ENCODE data around the gene PSMD2.
"Not testable (repeated sequence)": the region's sequence is repeated elsewhere in the genome, so short reads cannot be mapped to it uniquely, and the experiment has no call there.

PSMD2 gene

DNA sequence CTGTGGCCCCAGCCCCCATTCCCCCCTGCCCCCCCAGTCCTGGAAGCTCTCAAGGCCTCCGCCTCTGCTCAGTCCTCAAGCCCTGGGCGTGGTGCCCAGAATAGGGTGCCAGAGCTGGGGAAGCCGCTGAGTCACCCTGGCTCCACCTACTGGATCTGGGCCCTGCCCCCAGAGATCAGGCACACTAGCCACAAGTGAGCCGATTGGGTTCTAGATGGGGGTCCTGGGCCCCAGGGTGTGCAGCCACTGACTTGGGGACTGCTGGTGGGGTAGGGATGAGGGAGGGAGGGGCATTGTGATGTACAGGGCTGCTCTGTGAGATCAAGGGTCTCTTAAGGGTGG is 21.0 kb downstream of the PSMD2 start:
- peak; percentile 61 for DNase-seq

DNA sequence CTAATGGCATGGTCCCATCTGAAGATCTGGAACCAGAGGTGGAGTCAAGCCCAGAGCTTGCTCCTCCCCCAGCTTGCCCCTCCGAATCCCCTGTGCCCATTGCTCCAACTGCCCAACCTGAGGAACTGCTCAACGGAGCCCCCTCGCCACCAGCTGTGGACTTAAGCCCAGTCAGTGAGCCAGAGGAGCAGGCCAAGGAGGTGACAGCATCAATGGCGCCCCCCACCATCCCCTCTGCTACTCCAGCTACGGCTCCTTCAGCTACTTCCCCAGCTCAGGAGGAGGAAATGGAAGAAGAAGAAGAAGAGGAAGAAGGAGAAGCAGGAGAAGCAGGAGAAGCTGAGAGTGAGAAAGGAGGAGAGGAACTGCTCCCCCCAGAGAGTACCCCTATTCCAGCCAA is 22.6 kb downstream of the PSMD2 start:
- no peak for DNase-seq

DNA sequence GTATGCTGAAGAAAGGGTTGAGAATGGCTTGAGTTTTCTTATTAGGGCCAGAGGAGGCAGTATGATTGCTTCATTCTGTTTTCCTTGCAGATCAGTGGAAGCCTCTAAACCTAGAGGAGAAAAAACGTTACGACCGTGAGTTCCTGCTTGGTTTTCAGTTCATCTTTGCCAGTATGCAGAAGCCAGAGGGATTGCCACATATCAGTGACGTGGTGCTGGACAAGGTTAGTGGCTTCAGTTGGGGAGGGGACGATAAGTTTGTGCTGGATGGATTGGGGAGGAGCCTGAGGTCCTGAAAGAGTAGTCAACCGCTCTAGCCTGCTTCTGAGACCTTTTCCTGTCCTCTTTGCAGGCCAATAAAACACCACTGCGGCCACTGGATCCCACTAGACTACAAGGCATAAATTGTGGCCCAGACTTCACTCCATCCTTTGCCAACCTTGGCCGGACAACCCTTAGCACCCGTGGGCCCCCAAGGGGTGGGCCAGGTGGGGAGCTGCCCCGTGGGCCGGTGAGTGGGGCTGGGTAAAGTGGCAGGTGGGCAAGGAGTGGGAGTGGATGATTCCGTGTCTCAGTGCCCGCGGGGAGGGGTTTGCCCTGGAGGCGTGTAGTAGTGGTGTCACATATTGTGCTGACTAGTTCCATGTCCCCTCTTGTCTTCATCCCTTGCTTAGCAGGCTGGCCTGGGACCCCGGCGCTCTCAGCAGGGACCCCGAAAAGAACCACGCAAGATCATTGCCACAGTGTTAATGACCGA is 23.9 kb downstream of the PSMD2 start:
- no peak for DNase-seq

DNA sequence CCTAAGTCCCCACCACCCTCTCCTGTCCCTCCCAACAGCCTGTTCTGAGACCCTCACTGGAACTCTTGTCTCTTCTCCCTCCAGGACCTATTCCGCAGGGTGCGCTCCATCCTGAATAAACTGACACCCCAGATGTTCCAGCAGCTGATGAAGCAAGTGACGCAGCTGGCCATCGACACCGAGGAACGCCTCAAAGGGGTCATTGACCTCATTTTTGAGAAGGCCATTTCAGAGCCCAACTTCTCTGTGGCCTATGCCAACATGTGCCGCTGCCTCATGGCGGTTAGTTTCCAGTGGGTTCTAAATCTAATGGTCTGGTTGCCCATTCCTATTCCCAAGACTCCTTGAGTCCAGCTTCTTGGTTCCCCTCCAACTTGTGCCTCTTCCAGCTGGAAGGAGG is 24.7 kb downstream of the PSMD2 start:
- DNase-seq = no peak

DNA sequence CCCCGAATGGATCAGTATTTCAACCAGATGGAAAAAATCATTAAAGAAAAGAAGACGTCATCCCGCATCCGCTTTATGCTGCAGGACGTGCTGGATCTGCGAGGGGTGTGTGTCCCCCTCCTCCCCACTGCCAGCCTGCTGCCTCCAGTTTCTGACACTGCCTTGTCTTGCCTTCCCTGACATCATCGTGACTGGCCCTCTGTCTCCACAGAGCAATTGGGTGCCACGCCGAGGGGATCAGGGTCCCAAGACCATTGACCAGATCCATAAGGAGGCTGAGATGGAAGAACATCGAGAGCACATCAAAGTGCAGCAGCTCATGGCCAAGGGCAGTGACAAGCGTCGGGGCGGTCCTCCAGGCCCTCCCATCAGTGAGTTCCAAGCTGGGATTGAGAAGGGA is 26.2 kb downstream of the PSMD2 start:
- no peak for DNase-seq

DNA sequence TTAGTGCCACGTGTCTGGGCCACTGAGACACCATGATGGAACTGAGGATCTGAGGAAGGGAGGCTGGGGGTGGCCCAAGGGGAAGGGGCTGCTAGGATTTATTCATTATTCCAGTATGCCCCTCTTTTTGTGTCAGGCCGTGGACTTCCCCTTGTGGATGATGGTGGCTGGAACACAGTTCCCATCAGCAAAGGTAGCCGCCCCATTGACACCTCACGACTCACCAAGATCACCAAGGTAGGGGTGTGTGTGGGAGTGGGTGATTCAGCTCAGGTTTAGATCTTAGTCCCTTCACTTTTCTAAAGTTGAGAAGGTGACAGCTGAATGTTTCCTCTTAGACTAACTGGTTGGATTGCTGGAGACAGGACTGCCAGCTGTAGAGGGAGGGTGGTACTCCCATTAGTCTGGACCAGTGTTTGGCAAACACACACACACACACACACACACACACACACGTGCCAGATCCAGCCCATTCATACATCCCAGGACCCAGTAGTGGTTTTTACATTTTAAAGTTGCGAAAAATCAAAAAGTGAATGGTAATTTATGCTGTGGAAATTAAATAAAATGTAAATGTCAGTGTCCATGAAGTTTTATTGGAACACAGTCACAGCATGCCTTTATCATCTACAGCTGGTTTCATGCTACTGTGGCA is 26.8 kb downstream of the PSMD2 start:
- peak; percentile 66 for DNase-seq

DNA sequence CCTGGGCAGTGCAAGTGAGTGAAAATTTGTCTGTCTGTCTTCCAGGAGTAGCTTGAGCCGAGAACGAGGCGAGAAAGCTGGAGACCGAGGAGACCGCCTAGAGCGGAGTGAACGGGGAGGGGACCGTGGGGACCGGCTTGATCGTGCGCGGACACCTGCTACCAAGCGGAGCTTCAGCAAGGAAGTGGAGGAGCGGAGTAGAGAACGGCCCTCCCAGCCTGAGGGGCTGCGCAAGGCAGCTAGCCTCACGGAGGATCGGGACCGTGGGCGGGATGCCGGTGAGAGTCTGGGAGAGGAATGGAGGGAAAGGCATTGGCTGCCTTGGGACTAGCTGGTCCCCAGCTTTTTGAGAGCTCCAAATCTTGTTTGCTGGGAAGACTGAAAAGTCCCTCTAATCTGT is 28.1 kb downstream of the PSMD2 start:
- no peak for DNase-seq

DNA sequence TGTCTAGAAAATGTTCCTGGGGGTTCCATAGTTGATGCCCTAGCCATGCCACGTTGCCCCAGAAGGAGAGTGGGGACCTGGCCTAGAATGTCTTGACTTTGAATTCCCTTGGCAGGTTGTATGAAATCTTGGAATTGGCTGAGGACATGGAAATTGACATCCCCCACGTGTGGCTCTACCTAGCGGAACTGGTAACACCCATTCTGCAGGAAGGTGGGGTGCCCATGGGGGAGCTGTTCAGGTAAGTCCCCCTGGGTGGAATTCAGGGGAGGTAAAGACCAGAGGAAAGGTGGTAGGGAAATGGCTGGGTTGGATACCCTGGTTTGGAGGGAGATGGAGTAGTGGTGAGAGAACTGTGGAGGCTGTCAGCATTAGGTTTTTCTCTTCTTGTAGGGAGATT is 29.5 kb downstream of the PSMD2 start:
- no peak for DNase-seq

DNA sequence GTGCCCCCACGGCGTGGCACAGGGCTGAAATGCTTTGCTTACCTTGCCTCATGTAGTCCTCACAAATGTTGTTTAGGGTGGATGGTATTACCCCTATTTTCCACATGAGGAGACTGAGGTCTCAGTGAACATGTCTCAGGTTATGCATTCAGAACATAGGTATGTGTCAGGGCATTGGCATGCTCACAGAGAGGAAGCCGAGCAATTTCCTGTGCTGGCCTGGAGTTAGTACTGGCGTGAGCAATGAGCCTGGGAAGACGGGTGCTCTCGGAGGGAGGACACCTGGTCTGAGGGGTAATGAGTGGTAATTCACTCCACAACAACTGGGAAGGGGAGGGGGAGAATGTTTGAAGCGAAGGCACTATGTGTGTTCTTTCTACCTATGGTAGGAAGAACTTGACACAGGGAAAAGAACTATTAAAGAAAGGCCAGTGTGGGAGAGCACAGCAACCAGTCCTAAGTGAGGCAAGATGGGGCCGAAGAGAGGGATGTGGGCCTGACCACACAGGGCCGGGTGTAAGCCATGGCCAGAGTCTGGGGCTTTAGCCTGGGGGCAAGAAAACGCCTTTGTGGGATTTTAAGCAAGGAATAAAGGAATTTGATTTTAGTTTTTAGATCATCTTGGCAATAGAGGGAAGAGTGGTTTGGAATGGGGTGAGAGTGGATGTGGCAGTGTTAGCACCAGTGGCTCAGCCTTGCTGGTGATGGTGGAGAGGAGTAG is 33.5 kb downstream of the PSMD2 start:
- no peak for DNase-seq

DNA sequence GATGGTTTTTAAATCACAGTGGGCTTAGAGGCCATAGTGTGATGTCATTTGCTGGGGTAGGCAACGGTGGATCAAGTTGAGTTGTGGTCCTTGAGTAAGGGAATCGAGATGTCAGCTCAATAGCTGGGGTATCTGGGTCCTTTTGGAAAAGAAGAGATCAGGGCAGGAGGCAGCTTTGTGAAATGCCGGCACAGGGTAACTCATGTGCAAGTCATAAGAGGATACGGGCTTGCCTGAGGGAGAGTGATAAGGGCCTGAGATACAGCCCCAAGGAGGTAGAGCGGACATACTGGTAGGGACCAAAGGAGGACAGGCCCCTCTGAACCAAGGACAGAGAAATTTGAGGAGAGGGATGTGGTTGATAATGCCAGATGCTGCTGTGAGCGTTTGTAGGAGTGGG is 34.1 kb downstream of the PSMD2 start:
- DNase-seq = no peak

DNA sequence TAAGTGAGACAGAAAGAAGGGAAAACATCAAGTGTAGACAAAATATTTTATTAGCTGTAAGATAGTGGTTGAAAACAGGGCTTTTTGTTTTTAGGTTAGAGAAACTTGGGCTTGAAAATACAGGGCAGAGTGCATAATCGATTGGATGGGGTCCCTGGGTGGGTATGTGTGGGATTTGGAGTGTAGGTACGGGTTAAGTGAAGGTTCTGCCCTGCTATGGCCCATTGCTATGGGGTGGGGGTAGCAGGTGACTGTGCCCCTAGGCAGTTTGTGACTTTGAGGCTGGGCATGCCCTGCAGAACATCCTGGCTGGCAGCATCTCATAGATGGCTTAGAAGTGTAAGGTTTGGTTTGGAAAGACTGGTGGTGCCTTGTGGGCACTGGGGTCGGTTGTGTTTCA is 34.7 kb downstream of the PSMD2 start:
- DNase-seq = no peak

DNA sequence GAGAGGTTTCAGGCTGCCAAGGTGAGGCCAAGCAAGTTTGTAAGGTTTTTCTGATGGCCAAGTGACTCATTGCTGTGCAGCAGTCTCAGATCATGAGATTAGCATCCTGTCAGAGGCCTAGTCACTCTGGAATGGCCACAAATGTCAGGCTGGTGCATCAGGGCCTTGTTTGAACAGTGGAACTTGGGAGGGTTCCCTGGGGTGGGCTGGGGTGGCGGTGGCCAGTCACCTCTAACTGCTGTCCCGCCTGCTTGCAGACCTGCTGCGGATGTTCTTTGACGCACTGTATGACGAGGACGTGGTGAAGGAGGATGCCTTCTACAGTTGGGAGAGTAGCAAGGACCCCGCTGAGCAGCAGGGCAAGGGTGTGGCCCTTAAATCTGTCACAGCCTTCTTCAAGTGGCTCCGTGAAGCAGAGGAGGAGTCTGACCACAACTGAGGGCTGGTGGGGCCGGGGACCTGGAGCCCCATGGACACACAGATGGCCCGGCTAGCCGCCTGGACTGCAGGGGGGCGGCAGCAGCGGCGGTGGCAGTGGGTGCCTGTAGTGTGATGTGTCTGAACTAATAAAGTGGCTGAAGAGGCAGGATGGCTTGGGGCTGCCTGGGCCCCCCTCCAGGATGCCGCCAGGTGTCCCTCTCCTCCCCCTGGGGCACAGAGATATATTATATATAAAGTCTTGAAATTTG is 35.6 kb downstream of the PSMD2 start:
- peak; percentile 42 for DNase-seq

DNA sequence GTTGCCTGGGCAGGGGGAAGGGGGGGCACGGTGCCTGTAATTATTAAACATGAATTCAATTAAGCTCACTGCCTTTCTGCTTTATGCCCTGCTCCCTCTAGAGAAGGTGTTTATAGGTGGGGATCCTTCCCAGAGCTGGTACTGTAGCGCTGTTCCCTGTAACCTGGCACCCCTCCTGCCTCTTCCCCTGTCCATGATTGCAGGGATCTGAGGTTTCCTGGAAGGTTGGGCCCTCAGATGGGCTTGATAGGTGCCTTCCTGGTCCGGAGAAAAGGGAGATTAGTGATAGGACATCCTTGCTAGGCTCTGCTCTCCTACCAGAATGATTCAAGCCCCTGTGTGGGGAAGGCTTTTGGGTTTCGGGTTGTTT is 36.2 kb downstream of the PSMD2 start:
- no peak for DNase-seq

DNA sequence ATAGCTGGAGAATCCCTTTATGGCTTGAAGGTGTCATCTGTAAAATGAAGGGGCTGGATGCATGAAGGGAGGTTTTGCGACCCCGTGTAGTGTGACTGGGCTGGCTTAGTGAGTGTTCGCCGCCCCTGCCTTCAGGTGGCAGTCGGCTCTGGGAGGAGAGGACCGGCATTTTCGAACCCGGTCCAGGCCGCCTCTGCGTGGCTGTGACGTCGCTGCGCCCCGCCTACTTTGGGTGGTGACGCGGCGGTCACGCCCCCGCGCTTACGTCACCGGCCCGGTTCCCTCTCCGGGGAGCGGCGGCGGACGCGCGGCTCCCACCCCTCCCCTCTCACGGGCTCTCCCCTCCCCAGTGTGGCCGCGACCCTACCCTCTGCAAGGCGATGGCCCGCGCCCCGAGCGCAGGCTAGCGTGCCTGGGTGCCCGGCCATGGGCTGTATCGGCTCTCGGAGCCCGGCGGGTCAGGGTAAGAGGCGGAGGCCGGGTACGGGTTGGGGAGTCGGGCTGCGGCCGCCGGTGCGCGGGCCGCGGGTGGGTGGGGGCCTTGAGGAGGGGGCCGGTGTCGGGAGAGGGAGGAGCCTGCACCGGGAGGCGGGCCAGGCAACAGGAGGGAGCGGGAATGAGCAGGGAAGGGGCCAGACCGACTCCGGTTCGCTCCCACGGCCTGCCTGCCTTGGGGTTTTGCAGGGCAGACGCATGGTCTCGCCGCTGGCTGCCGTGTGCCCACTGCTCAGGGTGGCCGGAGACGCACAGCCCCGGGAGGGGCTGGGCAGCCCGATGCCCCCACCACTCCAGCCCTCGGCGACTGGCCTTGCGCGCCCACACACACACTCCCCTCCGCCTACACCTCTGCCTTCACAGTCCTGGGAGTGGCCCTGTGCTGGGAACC is 36.9 kb downstream of the PSMD2 start:
- DNase-seq = peak; percentile 88

DNA sequence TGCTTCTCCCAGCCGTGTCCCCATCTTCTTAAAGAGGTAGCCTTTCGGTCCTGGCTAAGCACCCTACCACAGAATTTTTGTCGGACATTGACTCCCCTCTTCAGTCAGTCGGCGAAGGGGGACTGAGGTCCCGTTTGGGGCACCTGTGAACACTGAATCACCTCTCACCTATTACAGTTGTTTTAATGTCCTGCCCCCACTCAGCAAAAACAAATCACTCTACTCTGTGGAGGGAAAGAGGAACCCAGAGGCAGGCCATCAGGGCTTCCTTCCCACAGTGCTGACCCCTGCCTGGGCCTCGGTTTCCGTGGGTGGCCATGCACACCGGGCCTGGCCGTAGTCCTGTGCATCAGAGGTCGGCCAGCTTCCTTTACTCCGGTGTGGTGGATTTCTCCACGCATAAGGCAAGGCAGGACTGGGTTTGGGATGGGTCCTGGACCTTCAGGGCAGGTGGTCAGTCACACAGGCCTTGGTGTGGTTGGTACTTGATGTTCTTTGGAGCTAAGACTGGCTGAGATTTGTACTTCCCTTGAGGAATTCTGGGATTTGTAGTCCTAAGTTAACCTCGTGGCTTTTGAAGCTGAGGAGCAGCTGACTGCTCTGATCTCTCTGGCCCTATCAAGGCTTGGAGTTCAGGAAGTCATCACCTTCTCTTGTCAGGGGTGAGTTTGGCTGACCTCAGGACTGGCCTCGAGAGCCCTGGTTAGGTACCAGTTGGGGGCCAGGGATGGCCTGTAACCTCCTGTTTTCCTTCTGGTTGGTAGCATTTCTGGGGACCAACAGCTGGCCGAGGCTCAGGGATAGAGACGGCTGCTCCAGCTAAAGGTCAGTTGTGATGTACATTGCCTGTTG is 37.7 kb downstream of the PSMD2 start:
- DNase-seq = no peak

DNA sequence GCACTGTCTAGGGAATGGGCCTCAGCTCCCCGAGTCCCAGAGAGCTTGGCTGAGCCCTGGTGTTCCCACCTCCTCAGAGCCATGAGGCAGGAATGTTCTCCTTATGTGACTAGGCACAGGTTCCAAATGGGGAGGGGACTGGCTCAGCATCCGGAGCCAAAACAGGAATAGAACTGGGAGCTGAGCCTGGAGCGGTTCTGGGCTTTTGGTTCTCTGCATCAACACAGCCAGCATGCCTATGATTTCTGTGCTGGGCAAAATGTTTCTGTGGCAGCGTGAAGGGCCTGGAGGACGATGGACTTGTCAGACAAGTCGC is 38.3 kb downstream of the PSMD2 start, which contains the start of gene FAM131A:
Gene FAM131A, plus strand, starts transcription at position 202 of the 316 bp plus-strand sequence. Its CDS starts 31 bp downstream, at position 233.
- no peak for DNase-seq

DNA sequence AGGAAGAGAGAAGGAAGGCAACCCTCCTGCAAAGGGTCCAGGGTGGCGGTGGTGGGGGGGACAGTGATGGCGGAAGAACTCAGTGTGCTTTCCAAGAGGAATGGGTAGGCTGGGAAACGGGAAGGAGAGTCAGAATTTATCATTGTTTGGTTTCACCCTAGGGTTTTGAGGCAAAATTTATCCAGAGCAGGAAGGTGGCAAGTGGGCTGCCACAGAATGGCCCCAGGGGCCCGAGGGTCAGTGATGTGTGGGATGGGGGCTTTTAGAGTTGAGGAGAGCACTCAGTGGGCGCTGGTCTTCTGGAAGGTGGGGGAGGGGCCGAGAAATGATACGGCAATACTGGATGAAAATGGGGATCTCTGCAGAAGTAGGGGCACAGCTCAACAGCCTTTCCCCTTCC is 38.9 kb downstream of the PSMD2 start:
- no peak for DNase-seq

DNA sequence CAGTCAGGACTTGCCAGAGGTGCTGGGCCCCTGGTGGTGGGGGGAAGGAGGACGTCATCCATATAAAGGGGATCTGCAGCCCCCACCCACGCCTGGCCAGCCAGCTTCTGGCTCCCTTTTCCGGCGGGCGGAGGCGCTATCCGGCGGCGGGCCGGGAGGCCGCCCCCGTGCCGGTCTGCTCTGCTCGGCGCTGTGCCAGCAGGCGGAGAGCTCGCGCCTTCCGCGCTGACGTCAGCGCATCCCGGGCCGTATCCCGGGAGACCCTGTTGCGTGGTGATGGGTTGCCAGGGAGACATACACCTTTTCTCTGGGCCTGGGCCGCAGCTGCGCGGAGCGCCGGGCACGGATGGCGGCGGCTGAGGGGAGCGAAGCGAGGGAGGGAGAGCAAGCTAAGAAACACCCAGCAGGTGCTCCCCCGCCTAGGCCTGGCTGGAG is 39.5 kb downstream of the PSMD2 start:
- DNase-seq = no peak

DNA sequence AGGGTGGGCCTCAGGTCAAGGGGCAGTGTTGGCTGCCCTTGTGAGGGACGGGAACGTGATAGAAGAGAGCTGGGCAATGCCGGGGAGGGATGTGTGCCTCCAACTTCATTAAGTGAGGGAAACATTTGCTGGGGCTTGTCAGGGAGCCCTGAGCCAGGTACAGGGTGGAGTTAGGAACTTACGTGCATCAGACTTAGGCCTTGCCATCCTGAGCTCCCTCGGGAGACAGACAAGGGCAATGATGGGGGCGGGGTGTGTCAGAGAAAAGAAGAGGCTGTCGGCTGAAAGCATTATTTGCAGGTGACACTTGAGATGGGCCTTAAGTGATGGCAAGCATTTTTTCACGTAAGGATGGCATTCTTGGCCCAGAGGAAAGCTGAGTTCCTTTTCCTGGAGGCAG is 40.0 kb downstream of the PSMD2 start:
- DNase-seq = no peak

DNA sequence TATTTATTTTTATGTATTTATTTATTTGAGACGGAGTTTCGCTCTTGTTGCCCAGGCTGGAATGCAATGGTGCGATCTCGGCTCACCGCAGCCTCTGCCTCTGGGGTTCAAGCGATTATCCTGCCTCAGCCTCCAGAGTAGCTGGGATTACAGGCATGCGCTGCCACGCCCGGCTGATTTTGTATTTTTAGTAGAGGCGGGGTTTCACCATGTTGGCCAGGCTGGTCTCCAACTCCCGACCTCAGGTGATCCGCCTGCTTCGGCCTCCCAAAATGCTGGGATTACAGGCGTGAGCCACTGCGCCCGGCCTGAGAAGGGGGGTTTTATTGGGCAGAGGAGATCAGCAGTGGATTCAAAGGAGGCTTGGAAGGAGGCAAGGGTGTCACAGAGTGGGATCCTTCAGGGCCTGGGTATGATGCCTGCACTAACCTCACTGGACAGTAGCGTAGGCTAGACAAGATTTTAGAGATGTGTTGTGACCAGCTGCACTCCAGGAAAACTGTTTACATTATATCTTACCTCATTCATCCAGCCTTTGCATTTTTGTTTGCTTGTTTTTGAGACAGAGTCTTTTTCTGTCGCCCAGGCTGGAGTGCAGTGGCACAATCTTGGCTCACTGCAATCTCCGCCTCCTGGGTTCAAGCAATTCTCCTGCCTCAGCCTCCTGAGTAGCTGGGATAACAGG is 40.6 kb downstream of the PSMD2 start:
- not testable (repeated sequence) for DNase-seq

DNA sequence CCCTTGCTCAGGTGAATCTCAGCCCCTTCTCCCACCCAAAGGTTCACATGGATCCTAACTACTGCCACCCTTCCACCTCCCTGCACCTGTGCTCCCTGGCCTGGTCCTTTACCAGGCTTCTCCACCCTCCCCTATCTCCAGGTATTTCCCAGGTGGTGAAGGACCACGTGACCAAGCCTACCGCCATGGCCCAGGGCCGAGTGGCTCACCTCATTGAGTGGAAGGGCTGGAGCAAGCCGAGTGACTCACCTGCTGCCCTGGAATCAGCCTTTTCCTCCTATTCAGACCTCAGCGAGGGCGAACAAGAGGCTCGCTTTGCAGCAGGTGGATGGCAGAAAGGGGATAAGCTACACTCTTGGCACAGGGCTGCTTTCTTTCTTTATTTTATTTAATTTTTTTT is 42.9 kb downstream of the PSMD2 start:
- no peak for DNase-seq

Measured in activated naive CD4-positive, alpha-beta T cell treated with anti-CD3 and anti-CD28 coated beads, Interleukin-2, amount 50 U/mL, for 16 hours (primary cell).